ENCODE results near the gene PPP1R16B.

Gene PPP1R16B

GRCh38 chr20:38842558-38842981 lies 37.1 kb downstream of the PPP1R16B start:
- Histone ChIP-seq H3K27me3 (ENCODE audit: control insufficient read depth in 1 of 2, insufficient read depth in 1 of 2, low read length in 2 of 2) (peaks cover 29 to 56% of the 10 kb centered on the region in 2 experiments), H3K9me3 (ENCODE audit: control insufficient read depth, low read length) (no peaks in the 10 kb centered on the region), H3K4me3 (ENCODE audit: insufficient read depth in 1 of 2, low read depth in 1 of 2, low read length in 2 of 2) (no peak overlapping the region), H2BK120ac (ENCODE audit: low read depth, low read length) (no peak overlapping the region), H2BK15ac (ENCODE audit: low read depth, poor library complexity, severe bottlenecking) (no peak overlapping the region), H2BK5ac (ENCODE audit: low read depth, low read length, poor library complexity, severe bottlenecking) (no peak overlapping the region), H3K23ac (ENCODE audit: low read length in 2 of 2) (no peak overlapping the region), H2AFZ (ENCODE audit: low read depth, low read length) (no peak overlapping the region), H2AK5ac (ENCODE audit: low read length, severe bottlenecking) (no peak overlapping the region), H3K18ac (ENCODE audit: low read depth in 1 of 2, low read length in 2 of 2) (no peak overlapping the region), H4K91ac (ENCODE audit: low read length) (no peak overlapping the region), H3K36me3 (ENCODE audit: control insufficient read depth in 1 of 2, insufficient read depth in 2 of 2, low read depth in 1 of 2, low read length in 2 of 2) (no peaks in the 10 kb centered on the region), H4K8ac (ENCODE audit: low read length) (no peak overlapping the region), H3K4ac (ENCODE audit: low read depth in 1 of 2, low read length in 2 of 2) (no peak overlapping the region), H2BK12ac (ENCODE audit: low read length in 2 of 2) (no peak overlapping the region), H3K4me1 (ENCODE audit: control insufficient read depth, insufficient read depth, low read depth, low read length) (no peaks in the 10 kb centered on the region), H3K14ac (ENCODE audit: low read length in 2 of 2) (no peak overlapping the region), H3K79me1 (replicated peaks; ENCODE audit: low read length, poor library complexity, severe bottlenecking) (no peaks in the 10 kb centered on the region), H3K9ac (ENCODE audit: low read length) (no peak overlapping the region), H3K4me2 (ENCODE audit: low read length, poor library complexity, severe bottlenecking) (no peak overlapping the region), H3K27ac (ENCODE audit: low read length, poor library complexity, severe bottlenecking) (no peak overlapping the region)
- no peak for DNase-seq
- 33% methylated on average over 1 of the region's 1 CpG for WGBS

GRCh38 chr20:38843346-38843745 lies 37.8 kb downstream of the PPP1R16B start:
- Histone ChIP-seq H3K18ac (ENCODE audit: low read depth in 1 of 2, low read length in 2 of 2) (no peak overlapping the region), H2AK5ac (ENCODE audit: low read length, severe bottlenecking) (no peak overlapping the region), H3K4ac (ENCODE audit: low read depth in 1 of 2, low read length in 2 of 2) (no peak overlapping the region), H3K4me3 (ENCODE audit: insufficient read depth in 1 of 2, low read depth in 1 of 2, low read length in 2 of 2) (no peak overlapping the region), H3K27me3 (ENCODE audit: control insufficient read depth in 1 of 2, insufficient read depth in 1 of 2, low read length in 2 of 2) (peaks cover 29 to 52% of the 10 kb centered on the region in 2 experiments), H4K8ac (ENCODE audit: low read length) (no peak overlapping the region), H2BK12ac (ENCODE audit: low read length in 2 of 2) (no peak overlapping the region), H3K23ac (ENCODE audit: low read length in 2 of 2) (no peak overlapping the region), H2BK15ac (ENCODE audit: low read depth, poor library complexity, severe bottlenecking) (no peak overlapping the region), H2BK5ac (ENCODE audit: low read depth, low read length, poor library complexity, severe bottlenecking) (no peak overlapping the region), H3K4me2 (ENCODE audit: low read length, poor library complexity, severe bottlenecking) (no peak overlapping the region), H3K27ac (ENCODE audit: low read length, poor library complexity, severe bottlenecking) (no peak overlapping the region), H3K36me3 (ENCODE audit: control insufficient read depth in 1 of 2, insufficient read depth in 2 of 2, low read depth in 1 of 2, low read length in 2 of 2) (no peaks in the 10 kb centered on the region), H3K9ac (ENCODE audit: low read length) (no peak overlapping the region), H2BK120ac (ENCODE audit: low read depth, low read length) (no peak overlapping the region), H2AFZ (ENCODE audit: low read depth, low read length) (no peak overlapping the region), H4K91ac (ENCODE audit: low read length) (no peak overlapping the region), H3K4me1 (ENCODE audit: control insufficient read depth, insufficient read depth, low read depth, low read length) (no peaks in the 10 kb centered on the region), H3K14ac (ENCODE audit: low read length in 2 of 2) (no peak overlapping the region), H3K79me1 (replicated peaks; ENCODE audit: low read length, poor library complexity, severe bottlenecking) (no peaks in the 10 kb centered on the region), H3K9me3 (ENCODE audit: control insufficient read depth, low read length) (no peaks in the 10 kb centered on the region)
- DNase-seq: no peak
- whole genome bisulfite sequencing: 54% methylated on average over 2 of the region's 3 CpGs

- Histone ChIP-seq H3K79me1 (replicated peaks; ENCODE audit: low read length, poor library complexity, severe bottlenecking) (no peaks in the 10 kb centered on the region), H3K27me3 (ENCODE audit: control insufficient read depth in 1 of 2, insufficient read depth in 1 of 2, low read length in 2 of 2) (peaks cover 28 to 51% of the 10 kb centered on the region in 2 experiments), H3K4me1 (ENCODE audit: control insufficient read depth, insufficient read depth, low read depth, low read length) (no peaks in the 10 kb centered on the region), H3K18ac (ENCODE audit: low read depth in 1 of 2, low read length in 2 of 2) (no peak overlapping the region), H2BK12ac (ENCODE audit: low read length in 2 of 2) (no peak overlapping the region), H3K23ac (ENCODE audit: low read length in 2 of 2) (no peak overlapping the region), H4K91ac (ENCODE audit: low read length) (no peak overlapping the region), H2AFZ (ENCODE audit: low read depth, low read length) (no peak overlapping the region), H3K9ac (ENCODE audit: low read length) (no peak overlapping the region), H2BK120ac (ENCODE audit: low read depth, low read length) (no peak overlapping the region), H2BK5ac (ENCODE audit: low read depth, low read length, poor library complexity, severe bottlenecking) (no peak overlapping the region), H3K4me3 (ENCODE audit: insufficient read depth in 1 of 2, low read depth in 1 of 2, low read length in 2 of 2) (no peak overlapping the region), H3K9me3 (ENCODE audit: control insufficient read depth, low read length) (no peaks in the 10 kb centered on the region), H4K8ac (ENCODE audit: low read length) (no peak overlapping the region), H3K4ac (ENCODE audit: low read depth in 1 of 2, low read length in 2 of 2) (no peak overlapping the region), H3K36me3 (ENCODE audit: control insufficient read depth in 1 of 2, insufficient read depth in 2 of 2, low read depth in 1 of 2, low read length in 2 of 2) (no peaks in the 10 kb centered on the region), H2BK15ac (ENCODE audit: low read depth, poor library complexity, severe bottlenecking) (no peak overlapping the region), H3K27ac (ENCODE audit: low read length, poor library complexity, severe bottlenecking) (no peak overlapping the region), H2AK5ac (ENCODE audit: low read length, severe bottlenecking) (no peak overlapping the region), H3K4me2 (ENCODE audit: low read length, poor library complexity, severe bottlenecking) (no peak overlapping the region), H3K14ac (ENCODE audit: low read length in 2 of 2) (no peak overlapping the region)
- no peak for DNase-seq
- 69% methylated on average over 4 of the region's 4 CpGs for WGBS
These were observed 39.5 kb downstream of the PPP1R16B start for GRCh38 chr20:38844963-38845362.

GRCh38 chr20:38847840-38848239 lies 42.3 kb downstream of the PPP1R16B start:
- Histone ChIP-seq H4K8ac (ENCODE audit: low read length) (no peak overlapping the region), H2BK5ac (ENCODE audit: low read depth, low read length, poor library complexity, severe bottlenecking) (no peak overlapping the region), H3K9ac (ENCODE audit: low read length) (no peak overlapping the region), H2BK12ac (ENCODE audit: low read length in 2 of 2) (no peak overlapping the region), H3K27ac (ENCODE audit: low read length, poor library complexity, severe bottlenecking) (no peak overlapping the region), H3K27me3 (ENCODE audit: control insufficient read depth in 1 of 2, insufficient read depth in 1 of 2, low read length in 2 of 2) (peaks cover 26 to 33% of the 10 kb centered on the region in 2 experiments), H2AFZ (ENCODE audit: low read depth, low read length) (no peak overlapping the region), H3K79me1 (replicated peaks; ENCODE audit: low read length, poor library complexity, severe bottlenecking) (no peaks in the 10 kb centered on the region), H3K18ac (ENCODE audit: low read depth in 1 of 2, low read length in 2 of 2) (no peak overlapping the region), H2AK5ac (ENCODE audit: low read length, severe bottlenecking) (no peak overlapping the region), H3K36me3 (ENCODE audit: control insufficient read depth in 1 of 2, insufficient read depth in 2 of 2, low read depth in 1 of 2, low read length in 2 of 2) (no peaks in the 10 kb centered on the region), H3K14ac (ENCODE audit: low read length in 2 of 2) (no peak overlapping the region), H2BK120ac (ENCODE audit: low read depth, low read length) (no peak overlapping the region), H2BK15ac (ENCODE audit: low read depth, poor library complexity, severe bottlenecking) (no peak overlapping the region), H3K4me2 (ENCODE audit: low read length, poor library complexity, severe bottlenecking) (no peak overlapping the region), H4K91ac (ENCODE audit: low read length) (no peak overlapping the region), H3K4me1 (ENCODE audit: control insufficient read depth, insufficient read depth, low read depth, low read length) (no peaks in the 10 kb centered on the region), H3K23ac (ENCODE audit: low read length in 2 of 2) (no peak overlapping the region), H3K4ac (ENCODE audit: low read depth in 1 of 2, low read length in 2 of 2) (no peak overlapping the region), H3K9me3 (ENCODE audit: control insufficient read depth, low read length) (no peaks in the 10 kb centered on the region), H3K4me3 (ENCODE audit: insufficient read depth in 1 of 2, low read depth in 1 of 2, low read length in 2 of 2) (no peak overlapping the region)
- WGBS: no CpG with 5 or more reads among the region's 1 CpG
- DNase-seq: no peak
